ENCODE results near the gene CCR5AS.

The CCR5AS gene

GRCh38 chr3:46350262-46350565, 56.7 kb downstream of the CCR5AS start:
- Mint-ChIP-seq H3K36me3 (ENCODE audit: insufficient read depth in 1 of 3, low read depth in 3 of 3) (no peaks in the 10 kb centered on the region; a peak in 1 of 7 replicates), H3K4me1 (peaks cover 7 to 10% of the 10 kb centered on the region in 2 experiments), H3K27ac (no peak overlapping the region), H3K9me3 (peaks cover 17 to 22% of the 10 kb centered on the region in 2 experiments), H3K4me3 (no peak overlapping the region), H3K27me3 (ENCODE audit: low read depth) (peaks cover 11% of the 10 kb centered on the region)
- Histone ChIP-seq H4K91ac (ENCODE audit: insufficient read length, low read depth, low read length) (no peak overlapping the region), H3K27me3 (ENCODE audit: insufficient read depth, low read length) (no peaks in the 10 kb centered on the region; the same call in 1 of the 2 replicates), H2AFZ (ENCODE audit: low read length) (no peak overlapping the region), H3K4me1 (ENCODE audit: insufficient read depth, low read length) (0 out of 2 replicates have a peak, but pooled peaks cover 2% of the 10 kb centered on the region), H3K27ac (ENCODE audit: insufficient read length, low read depth, low read length) (no peak overlapping the region), H3T11ph (ENCODE audit: low read length) (no peak overlapping the region), H3K18ac (ENCODE audit: insufficient read length, low read depth, low read length) (no peak overlapping the region), H3K79me2 (ENCODE audit: insufficient read depth, low read length) (no peaks in the 10 kb centered on the region), H3K4ac (ENCODE audit: low read depth, low read length) (no peak overlapping the region), H2BK120ac (ENCODE audit: low read depth, low read length, poor library complexity, severe bottlenecking) (no peak overlapping the region), H3K9me3 (ENCODE audit: control insufficient read depth, low read depth, low read length) (no peaks in the 10 kb centered on the region), H3K14ac (ENCODE audit: insufficient read depth, low read length) (no peak overlapping the region), H3K23me2 (ENCODE audit: insufficient read length, low read depth, low read length, poor library complexity, severe bottlenecking) (no peaks in the 10 kb centered on the region), H4K5ac (ENCODE audit: insufficient read length, low read depth, low read length) (no peak overlapping the region), H2BK5ac (ENCODE audit: insufficient read length, low read length) (no peak overlapping the region), H2BK15ac (ENCODE audit: low read depth, low read length) (no peak overlapping the region), H4K8ac (replicated peaks; ENCODE audit: insufficient read length, low read depth, low read length) (no peak overlapping the region), H2AK5ac (ENCODE audit: insufficient read length, low read length) (no peak overlapping the region), H3K79me1 (ENCODE audit: insufficient read depth, low read depth, low read length, poor library complexity, severe bottlenecking) (no peaks in the 10 kb centered on the region), H2BK12ac (ENCODE audit: insufficient read length, low read depth, low read length) (no peak overlapping the region), H3K23ac (ENCODE audit: insufficient read length, low read depth, low read length) (no peak overlapping the region), H3K9ac (ENCODE audit: extremely low read depth, insufficient read length, low read length) (no peak overlapping the region), H3K4me2 (ENCODE audit: insufficient read depth, insufficient read length, low read length) (no peak overlapping the region), H3K56ac (ENCODE audit: insufficient read length, low read depth, low read length) (no peak overlapping the region), H4K20me1 (ENCODE audit: control insufficient read depth, insufficient read depth, insufficient read length) (no peaks in the 10 kb centered on the region), H2BK20ac (ENCODE audit: low read depth, low read length, poor library complexity, severe bottlenecking) (no peak overlapping the region)
- TF ChIP-seq, protein P1, sequence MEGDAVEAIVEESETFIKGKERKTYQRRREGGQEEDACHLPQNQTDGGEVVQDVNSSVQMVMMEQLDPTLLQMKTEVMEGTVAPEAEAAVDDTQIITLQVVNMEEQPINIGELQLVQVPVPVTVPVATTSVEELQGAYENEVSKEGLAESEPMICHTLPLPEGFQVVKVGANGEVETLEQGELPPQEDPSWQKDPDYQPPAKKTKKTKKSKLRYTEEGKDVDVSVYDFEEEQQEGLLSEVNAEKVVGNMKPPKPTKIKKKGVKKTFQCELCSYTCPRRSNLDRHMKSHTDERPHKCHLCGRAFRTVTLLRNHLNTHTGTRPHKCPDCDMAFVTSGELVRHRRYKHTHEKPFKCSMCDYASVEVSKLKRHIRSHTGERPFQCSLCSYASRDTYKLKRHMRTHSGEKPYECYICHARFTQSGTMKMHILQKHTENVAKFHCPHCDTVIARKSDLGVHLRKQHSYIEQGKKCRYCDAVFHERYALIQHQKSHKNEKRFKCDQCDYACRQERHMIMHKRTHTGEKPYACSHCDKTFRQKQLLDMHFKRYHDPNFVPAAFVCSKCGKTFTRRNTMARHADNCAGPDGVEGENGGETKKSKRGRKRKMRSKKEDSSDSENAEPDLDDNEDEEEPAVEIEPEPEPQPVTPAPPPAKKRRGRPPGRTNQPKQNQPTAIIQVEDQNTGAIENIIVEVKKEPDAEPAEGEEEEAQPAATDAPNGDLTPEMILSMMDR (conservative IDR thresholded peaks at IDR 0.05) = no peak
- no CpG with 5 or more reads among the region's 1 CpG for WGBS (ENCODE audit: extremely low coverage, insufficient read length, low lambda C conversion rate)
- no peak for DNase-seq
